ENCODE results near the gene ICAM1.
A peak's percentile ranks its signal among the peaks of the same experiment; 100 is the strongest.

The ICAM1 gene

DNA sequence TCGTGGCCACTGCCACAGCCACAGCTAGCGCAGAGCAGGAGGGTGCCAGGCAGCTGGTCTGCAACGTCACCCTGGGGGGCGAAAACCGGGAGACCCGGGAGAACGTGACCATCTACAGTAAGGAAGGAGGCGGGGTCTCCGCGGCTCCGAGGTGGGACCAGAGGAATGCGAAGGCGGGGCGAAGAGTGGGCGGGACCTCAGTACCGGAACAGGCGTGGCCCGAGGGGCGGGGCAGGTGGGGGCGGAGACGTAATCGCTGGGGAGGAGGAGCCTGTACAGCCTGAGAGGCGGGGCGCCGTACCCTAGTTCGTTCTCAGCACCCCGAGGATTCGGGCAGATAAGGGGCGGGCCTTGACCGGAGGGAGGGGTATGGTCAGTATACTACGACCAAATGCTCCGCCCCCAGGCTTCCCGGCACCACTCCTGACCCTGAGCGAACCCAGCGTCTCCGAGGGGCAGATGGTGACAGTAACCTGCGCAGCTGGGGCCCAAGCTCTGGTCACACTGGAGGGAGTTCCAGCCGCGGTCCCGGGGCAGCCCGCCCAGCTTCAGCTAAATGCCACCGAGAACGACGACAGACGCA is 21.4 kb downstream of the ICAM1 start:
- Histone ChIP-seq H3K9me3 (ENCODE audit: control insufficient read depth in 2 of 2, low read length in 2 of 2) (no peaks in the 10 kb centered on the region), H3K9ac (ENCODE audit: low read depth in 1 of 2, low read length in 2 of 2) (peak overlapping the region in 1 of 2 donors; percentile 18), H3K4me3 (ENCODE audit: low read length in 2 of 2) (peak overlapping the region; percentile 51 to 65), H3K27ac (ENCODE audit: low read depth in 2 of 2, low read length in 2 of 2) (no peak overlapping the region), H3K27me3 (ENCODE audit: control insufficient read depth in 2 of 2, insufficient read depth in 2 of 2, low read length in 2 of 2) (peaks cover 71 to 73% of the 10 kb centered on the region in 2 donors), H3K36me3 (ENCODE audit: control insufficient read depth in 2 of 2, insufficient read depth in 2 of 2, low read length in 2 of 2) (no peaks in the 10 kb centered on the region), H3K4me1 (ENCODE audit: control insufficient read depth in 2 of 2, insufficient read depth in 2 of 2, low read length in 2 of 2) (peaks cover 42 to 51% of the 10 kb centered on the region in 2 donors)

DNA sequence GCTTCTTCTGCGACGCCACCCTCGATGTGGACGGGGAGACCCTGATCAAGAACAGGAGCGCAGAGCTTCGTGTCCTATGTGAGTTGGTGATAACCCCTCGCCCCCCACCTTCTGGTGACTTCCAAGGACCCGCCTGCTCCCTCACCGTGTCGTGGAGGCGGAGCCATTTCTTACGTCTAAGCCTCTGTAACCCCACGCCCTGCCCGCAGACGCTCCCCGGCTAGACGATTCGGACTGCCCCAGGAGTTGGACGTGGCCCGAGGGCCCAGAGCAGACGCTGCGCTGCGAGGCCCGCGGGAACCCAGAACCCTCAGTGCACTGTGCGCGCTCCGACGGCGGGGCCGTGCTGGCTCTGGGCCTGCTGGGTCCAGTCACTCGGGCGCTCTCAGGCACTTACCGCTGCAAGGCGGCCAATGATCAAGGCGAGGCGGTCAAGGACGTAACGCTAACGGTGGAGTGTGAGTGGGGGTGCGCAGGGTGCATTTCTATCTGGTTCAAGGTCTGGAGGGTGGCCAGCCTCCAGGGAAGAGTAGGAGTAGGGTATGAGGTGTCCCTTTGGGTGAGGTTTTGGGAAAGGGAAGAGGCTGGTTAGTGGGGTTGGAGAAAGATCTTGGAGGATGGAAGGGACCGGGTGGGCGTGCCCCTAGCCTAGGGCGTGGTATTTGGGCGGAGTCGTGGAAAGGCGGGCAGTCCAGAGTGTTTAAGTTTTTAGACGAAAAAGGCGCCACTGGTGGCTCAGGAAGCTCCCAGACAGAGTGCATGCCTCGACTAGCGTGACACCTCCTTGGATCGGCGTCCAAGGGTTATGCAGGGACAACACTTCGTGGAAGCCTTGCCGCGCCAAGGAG is 22.1 kb downstream of the ICAM1 start:
- H3K4me1 ChIP-seq (ENCODE audit: control insufficient read depth in 2 of 2, insufficient read depth in 2 of 2, low read length in 2 of 2) = peaks cover 37 to 46% of the 10 kb centered on the region in 2 donors
- H3K9me3 ChIP-seq (ENCODE audit: control insufficient read depth in 2 of 2, low read length in 2 of 2) = no peaks in the 10 kb centered on the region
- H3K9ac ChIP-seq (ENCODE audit: low read depth in 1 of 2, low read length in 2 of 2) = no peak overlapping the region
- peaks cover 64 to 66% of the 10 kb centered on the region in 2 donors for H3K27me3 ChIP-seq (ENCODE audit: control insufficient read depth in 2 of 2, insufficient read depth in 2 of 2, low read length in 2 of 2)
- H3K36me3 ChIP-seq (ENCODE audit: control insufficient read depth in 2 of 2, insufficient read depth in 2 of 2, low read length in 2 of 2) = no peaks in the 10 kb centered on the region
- no peak overlapping the region for H3K27ac ChIP-seq (ENCODE audit: low read depth in 2 of 2, low read length in 2 of 2)
- peak overlapping the region; percentile 51 to 65 for H3K4me3 ChIP-seq (ENCODE audit: low read length in 2 of 2)

DNA sequence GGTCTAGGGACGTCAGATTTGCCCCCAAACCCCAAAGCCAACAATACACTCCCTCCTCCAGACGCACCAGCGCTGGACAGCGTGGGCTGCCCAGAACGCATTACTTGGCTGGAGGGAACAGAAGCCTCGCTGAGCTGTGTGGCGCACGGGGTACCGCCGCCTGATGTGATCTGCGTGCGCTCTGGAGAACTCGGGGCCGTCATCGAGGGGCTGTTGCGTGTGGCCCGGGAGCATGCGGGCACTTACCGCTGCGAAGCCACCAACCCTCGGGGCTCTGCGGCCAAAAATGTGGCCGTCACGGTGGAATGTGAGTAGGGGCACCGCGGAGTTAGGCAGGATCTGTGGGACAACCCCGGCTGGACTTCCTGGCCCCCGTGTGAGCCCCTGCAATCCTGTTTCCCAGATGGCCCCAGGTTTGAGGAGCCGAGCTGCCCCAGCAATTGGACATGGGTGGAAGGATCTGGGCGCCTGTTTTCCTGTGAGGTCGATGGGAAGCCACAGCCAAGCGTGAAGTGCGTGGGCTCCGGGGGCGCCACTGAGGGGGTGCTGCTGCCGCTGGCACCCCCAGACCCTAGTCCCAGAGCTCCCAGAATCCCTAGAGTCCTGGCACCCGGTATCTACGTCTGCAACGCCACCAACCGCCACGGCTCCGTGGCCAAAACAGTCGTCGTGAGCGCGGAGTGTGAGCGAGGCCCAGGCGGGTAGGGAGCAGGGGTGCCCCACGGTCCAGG is 22.9 kb downstream of the ICAM1 start:
- H3K4me3 ChIP-seq (ENCODE audit: low read length in 2 of 2) = no peak overlapping the region
- H3K9me3 ChIP-seq (ENCODE audit: control insufficient read depth in 2 of 2, low read length in 2 of 2) = no peaks in the 10 kb centered on the region
- no peak overlapping the region for H3K27ac ChIP-seq (ENCODE audit: low read depth in 2 of 2, low read length in 2 of 2)
- peaks cover 33 to 45% of the 10 kb centered on the region in 2 donors for H3K4me1 ChIP-seq (ENCODE audit: control insufficient read depth in 2 of 2, insufficient read depth in 2 of 2, low read length in 2 of 2)
- H3K9ac ChIP-seq (ENCODE audit: low read depth in 1 of 2, low read length in 2 of 2) = no peak overlapping the region
- H3K27me3 ChIP-seq (ENCODE audit: control insufficient read depth in 2 of 2, insufficient read depth in 2 of 2, low read length in 2 of 2) = peaks cover 60 to 62% of the 10 kb centered on the region in 2 donors
- H3K36me3 ChIP-seq (ENCODE audit: control insufficient read depth in 2 of 2, insufficient read depth in 2 of 2, low read length in 2 of 2) = no peaks in the 10 kb centered on the region

- H3K9ac ChIP-seq (ENCODE audit: low read depth in 1 of 2, low read length in 2 of 2) = no peak overlapping the region
- H3K36me3 ChIP-seq (ENCODE audit: control insufficient read depth in 2 of 2, insufficient read depth in 2 of 2, low read length in 2 of 2) = no peaks in the 10 kb centered on the region
- H3K27ac ChIP-seq (ENCODE audit: low read depth in 2 of 2, low read length in 2 of 2) = no peak overlapping the region
- peaks cover 28 to 40% of the 10 kb centered on the region in 2 donors for H3K4me1 ChIP-seq (ENCODE audit: control insufficient read depth in 2 of 2, insufficient read depth in 2 of 2, low read length in 2 of 2)
- H3K4me3 ChIP-seq (ENCODE audit: low read length in 2 of 2) = no peak overlapping the region
- peaks cover 55 to 57% of the 10 kb centered on the region in 2 donors for H3K27me3 ChIP-seq (ENCODE audit: control insufficient read depth in 2 of 2, insufficient read depth in 2 of 2, low read length in 2 of 2)
- no peaks in the 10 kb centered on the region for H3K9me3 ChIP-seq (ENCODE audit: control insufficient read depth in 2 of 2, low read length in 2 of 2)
Measured at GRCh38 chr19:10294368-10294697, 23.4 kb downstream of the ICAM1 start.

- Histone ChIP-seq H3K4me1 (ENCODE audit: control insufficient read depth in 2 of 2, insufficient read depth in 2 of 2, low read length in 2 of 2) (peaks cover 22 to 35% of the 10 kb centered on the region in 2 donors), H3K27ac (ENCODE audit: low read depth in 2 of 2, low read length in 2 of 2) (no peak overlapping the region), H3K9ac (ENCODE audit: low read depth in 1 of 2, low read length in 2 of 2) (no peak overlapping the region), H3K9me3 (ENCODE audit: control insufficient read depth in 2 of 2, low read length in 2 of 2) (no peaks in the 10 kb centered on the region), H3K27me3 (ENCODE audit: control insufficient read depth in 2 of 2, insufficient read depth in 2 of 2, low read length in 2 of 2) (peaks cover 48 to 55% of the 10 kb centered on the region in 2 donors), H3K36me3 (ENCODE audit: control insufficient read depth in 2 of 2, insufficient read depth in 2 of 2, low read length in 2 of 2) (no peaks in the 10 kb centered on the region), H3K4me3 (ENCODE audit: low read length in 2 of 2) (peak overlapping the region; percentile 32 to 71)
Measured at GRCh38 chr19:10295305-10295846, 24.5 kb downstream of the ICAM1 start.

- Histone ChIP-seq H3K9me3 (ENCODE audit: control insufficient read depth in 2 of 2, low read length in 2 of 2) (no peaks in the 10 kb centered on the region), H3K27ac (ENCODE audit: low read depth in 2 of 2, low read length in 2 of 2) (no peak overlapping the region), H3K9ac (ENCODE audit: low read depth in 1 of 2, low read length in 2 of 2) (no peak overlapping the region), H3K36me3 (ENCODE audit: control insufficient read depth in 2 of 2, insufficient read depth in 2 of 2, low read length in 2 of 2) (no peaks in the 10 kb centered on the region), H3K4me3 (ENCODE audit: low read length in 2 of 2) (peak overlapping the region; percentile 32 to 71), H3K27me3 (ENCODE audit: control insufficient read depth in 2 of 2, insufficient read depth in 2 of 2, low read length in 2 of 2) (peaks cover 41 to 50% of the 10 kb centered on the region in 2 donors), H3K4me1 (ENCODE audit: control insufficient read depth in 2 of 2, insufficient read depth in 2 of 2, low read length in 2 of 2) (peaks cover 17 to 29% of the 10 kb centered on the region in 2 donors)
Measured at GRCh38 chr19:10295847-10296591, 25.1 kb downstream of the ICAM1 start.

DNA sequence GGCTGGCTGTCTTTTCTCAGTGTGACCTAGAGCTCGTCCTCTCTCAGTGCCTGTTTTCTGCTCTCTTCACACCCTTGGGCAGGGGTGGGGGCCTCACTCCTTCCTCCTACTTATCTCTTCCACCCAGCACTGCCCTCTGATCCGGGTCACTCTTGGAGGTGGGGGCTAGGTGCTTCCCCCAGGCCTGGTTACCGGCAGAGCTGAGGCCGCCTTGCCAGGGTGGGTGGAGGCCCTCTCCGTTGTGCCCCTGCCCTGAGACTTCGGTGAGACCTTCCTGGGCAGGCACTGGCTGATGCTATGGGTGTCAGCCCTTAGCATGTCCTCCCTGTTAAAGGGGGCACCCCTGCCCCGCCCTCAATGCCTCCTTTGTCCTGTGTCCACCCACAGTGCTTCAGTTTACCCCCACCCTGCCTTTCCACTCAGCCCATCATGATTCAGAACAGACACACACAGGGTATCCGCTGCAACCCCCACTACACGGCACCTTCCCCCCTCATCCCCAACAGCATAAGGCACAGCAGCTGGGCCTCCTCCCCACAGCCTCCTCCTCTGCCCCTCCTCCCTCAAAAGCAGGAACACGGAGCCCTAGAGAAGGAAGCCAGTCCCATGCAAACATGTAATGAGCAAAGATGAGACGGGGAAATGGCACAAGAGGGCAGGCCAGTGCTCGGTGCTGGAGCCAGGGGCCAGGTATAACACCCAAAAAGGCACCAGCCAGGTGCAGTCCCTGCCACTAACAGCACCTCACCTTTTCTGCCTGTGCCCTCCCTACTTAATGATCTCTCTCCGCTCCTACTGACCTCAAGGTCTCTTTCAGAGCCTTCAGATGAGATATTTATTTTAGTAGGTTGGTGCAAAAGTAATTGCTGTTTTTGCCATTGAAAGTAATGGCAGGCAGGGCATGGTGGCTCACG is 28.9 kb downstream of the ICAM1 start:
- Histone ChIP-seq H3K27me3 (ENCODE audit: control insufficient read depth in 2 of 2, insufficient read depth in 2 of 2, low read length in 2 of 2) (peaks cover 3 to 18% of the 10 kb centered on the region in 2 donors), H3K27ac (ENCODE audit: low read depth in 2 of 2, low read length in 2 of 2) (no peak overlapping the region), H3K9ac (ENCODE audit: low read depth in 1 of 2, low read length in 2 of 2) (no peak overlapping the region)

GRCh38 chr19:10305139-10305806 is 34.4 kb downstream of the ICAM1 start:
- Histone ChIP-seq H3K36me3 (ENCODE audit: control insufficient read depth in 2 of 2, insufficient read depth in 2 of 2, low read length in 2 of 2) (no peaks in the 10 kb centered on the region), H3K9me3 (ENCODE audit: control insufficient read depth in 2 of 2, low read length in 2 of 2) (no peaks in the 10 kb centered on the region), H3K9ac (ENCODE audit: low read depth in 1 of 2, low read length in 2 of 2) (no peak overlapping the region), H3K4me1 (ENCODE audit: control insufficient read depth in 2 of 2, insufficient read depth in 2 of 2, low read length in 2 of 2) (no peaks in the 10 kb centered on the region), H3K4me3 (ENCODE audit: low read length in 2 of 2) (no peak overlapping the region), H3K27ac (ENCODE audit: low read depth in 2 of 2, low read length in 2 of 2) (no peak overlapping the region), H3K27me3 (ENCODE audit: control insufficient read depth in 2 of 2, insufficient read depth in 2 of 2, low read length in 2 of 2) (no peaks in the 10 kb centered on the region)

More for the DNA sequence above, 28.9 kb downstream of the ICAM1 start:
- H3K4me1 ChIP-seq (ENCODE audit: control insufficient read depth in 2 of 2, insufficient read depth in 2 of 2, low read length in 2 of 2) = peaks cover 4 to 14% of the 10 kb centered on the region in 2 donors
- no peaks in the 10 kb centered on the region for H3K9me3 ChIP-seq (ENCODE audit: control insufficient read depth in 2 of 2, low read length in 2 of 2)
- no peaks in the 10 kb centered on the region for H3K36me3 ChIP-seq (ENCODE audit: control insufficient read depth in 2 of 2, insufficient read depth in 2 of 2, low read length in 2 of 2)
- no peak overlapping the region for H3K4me3 ChIP-seq (ENCODE audit: low read length in 2 of 2)

Measured in mucosa of rectum (tissue), 2 donors.